DMS114 treated with DMSO at 0.1 percent for 48 hours (cell line): Measurements from ENCODE around the gene A1CF.
"Not testable (repeated sequence)": the region's sequence is repeated elsewhere in the genome, so short reads cannot be mapped to it uniquely, and the experiment has no call there.

ENCODE experiments used
- DNase-seq: peaks from one replicate; lab custom pipeline; 2025; ENCODE audit not compliant: unreplicated experiment; lab: John Stamatoyannopoulos, UW

Gene A1CF

GRCh38 chr10:50788951-50789945 is 96.2 kb downstream of the A1CF start:
- DNase-seq: peak; percentile 28

DNA sequence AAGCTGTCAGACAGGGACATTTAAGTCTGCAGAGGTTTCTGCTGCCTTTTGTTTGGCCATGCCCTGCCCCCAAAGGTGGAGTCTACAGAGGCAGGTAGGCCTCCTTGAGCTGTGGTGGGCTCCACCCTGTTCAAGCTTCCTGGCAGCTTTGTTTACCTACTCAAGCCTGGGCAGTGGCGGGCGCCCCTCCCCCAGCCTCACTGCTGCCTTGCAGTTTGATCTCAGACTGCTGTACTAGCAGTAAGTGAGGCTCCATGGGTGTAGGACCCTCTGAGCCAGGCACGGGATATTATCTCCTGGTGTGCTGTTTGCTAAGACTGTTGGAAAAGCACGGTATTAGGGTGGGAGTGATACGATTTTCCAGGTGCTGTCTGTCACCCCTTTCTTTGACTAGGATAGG is 97.5 kb downstream of the A1CF start:
- not testable (repeated sequence) for DNase-seq

GRCh38 chr10:50782017-50782416 is 103.4 kb downstream of the A1CF start:
- not testable (repeated sequence) for DNase-seq

- not testable (repeated sequence) for DNase-seq
These were observed 105.4 kb downstream of the A1CF start for GRCh38 chr10:50780036-50780435.

- not testable (repeated sequence) for DNase-seq
These were observed 110.6 kb downstream of the A1CF start for GRCh38 chr10:50774868-50775267.

GRCh38 chr10:50772042-50772441 is 113.4 kb downstream of the A1CF start:
- not testable (repeated sequence) for DNase-seq

- DNase-seq: not testable (repeated sequence)
These were observed 118.5 kb downstream of the A1CF start for GRCh38 chr10:50766774-50767513.
